ENCODE data around the gene NWD2. TPM values are rescaled to one million over a fixed set of nuclear protein-coding genes. Genes with fewer than 3 reads are reported as not detected.

NWD2 gene
- total RNA-seq, 1 experiment from 2014 or later = not detected

DNA sequence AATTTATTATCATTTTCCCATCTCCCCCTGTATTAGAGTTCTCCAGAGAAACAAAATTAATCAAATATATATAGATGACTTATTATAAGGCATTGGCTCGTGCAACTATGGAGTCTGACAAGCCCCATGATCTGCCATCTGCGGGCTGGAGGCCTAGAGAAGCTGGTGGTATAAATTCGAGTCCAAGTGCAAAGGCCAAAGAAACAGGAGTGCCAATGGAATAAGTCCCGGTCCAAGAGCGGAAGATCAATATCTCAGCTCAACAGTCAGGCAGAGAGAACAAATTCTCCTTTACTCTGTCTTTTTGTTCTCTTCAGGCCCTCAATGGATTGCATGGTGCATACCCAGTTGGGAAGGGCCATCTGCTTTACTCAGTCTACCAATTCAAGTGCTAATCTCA lies 178.8 kb downstream of the NWD2 start:
- BruUV-seq (replicated peaks) = no TSS peak
- intact Hi-C loops (cut with micrococcal nuclease) = no loop called here

More for the DNA sequence above, 178.8 kb downstream of the NWD2 start:
- no peak overlapping the region for H2AFZ ChIP-seq (ENCODE audit: low read depth, low read length, poor library complexity, severe bottlenecking)
- ChIA-PET POLR2A (no interaction called here), RAD21 (ENCODE audit: low non-redundant PET in 1 of 2, low total read pairs in 2 of 2, uncharacterized antibody in 2 of 2, unreplicated experiment in 2 of 2) (no interaction called here), CTCF (no interaction called here)
- no peaks in the 10 kb centered on the region for H3K27me3 ChIP-seq (ENCODE audit: insufficient read depth, low read length)
- no peaks in the 10 kb centered on the region for H3K9me3 ChIP-seq (ENCODE audit: control insufficient read depth in 1 of 2, insufficient read depth in 1 of 2, low read depth in 1 of 2, low read length in 2 of 2)
- H3K36me3 ChIP-seq (ENCODE audit: control insufficient read depth in 1 of 2, insufficient read depth in 2 of 2, low read length in 2 of 2) = no peaks in the 10 kb centered on the region
- no peak overlapping the region for H3K4me3 ChIP-seq (replicated peaks in 1 of 2; ENCODE audit: low read depth in 1 of 2, low read length in 2 of 2)
- ATAC-seq (no peak), DNase-seq (ENCODE audit: low read depth, low spot score) (no peak)
- TF ChIP-seq EZH2 (IDR thresholded peaks at IDR 0.05) (no peak), ZNF274 (IDR thresholded peaks at IDR 0.05; ENCODE audit: low read depth, low read length) (no peak), ELF1 (IDR thresholded peaks at IDR 0.05; ENCODE audit: borderline replicate concordance, low read depth) (no peak), CEBPB (IDR thresholded peaks at IDR 0.05; ENCODE audit: low read depth) (no peak), SP1 (IDR thresholded peaks at IDR 0.05; ENCODE audit: low read depth) (no peak), FOSL1 (IDR thresholded peaks at IDR 0.05; ENCODE audit: low read depth) (no peak), ZFX (IDR thresholded peaks at IDR 0.05) (no peak), TCF7L2 (IDR thresholded peaks at IDR 0.05; ENCODE audit: borderline replicate concordance, extremely low read depth, insufficient read depth, insufficient read length) (no peak), MAX (IDR thresholded peaks at IDR 0.05) (no peak), POLR2AphosphoS5 (IDR thresholded peaks at IDR 0.05; ENCODE audit: low read depth, low read length) (no peak), JUND (IDR thresholded peaks at IDR 0.05) (no peak), REST (IDR thresholded peaks at IDR 0.05; ENCODE audit: low read depth) (no peak), SIN3A (IDR thresholded peaks at IDR 0.05; ENCODE audit: low read depth) (no peak), EGR1 (IDR thresholded peaks at IDR 0.05; ENCODE audit: low read depth) (no peak), SRF (IDR thresholded peaks at IDR 0.05; ENCODE audit: low read depth) (no peak), CBX3 (IDR thresholded peaks at IDR 0.05; ENCODE audit: low read depth) (no peak), POLR2A (IDR thresholded peaks at IDR 0.05; ENCODE audit: borderline replicate concordance, extremely low read depth, insufficient read depth, insufficient read length) (no peak), ZBTB33 (IDR thresholded peaks at IDR 0.05; ENCODE audit: extremely low read depth, insufficient replicate concordance, low read length) (no peak)
- TF ChIP-seq, protein P1, sequence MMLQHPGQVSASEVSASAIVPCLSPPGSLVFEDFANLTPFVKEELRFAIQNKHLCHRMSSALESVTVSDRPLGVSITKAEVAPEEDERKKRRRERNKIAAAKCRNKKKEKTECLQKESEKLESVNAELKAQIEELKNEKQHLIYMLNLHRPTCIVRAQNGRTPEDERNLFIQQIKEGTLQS (IDR thresholded peaks at IDR 0.05) = no peak
- no peaks in the 10 kb centered on the region for H3K9me2 ChIP-seq (ENCODE audit: insufficient read depth)
- H4K20me1 ChIP-seq (ENCODE audit: insufficient read depth) = no peaks in the 10 kb centered on the region
- no peak overlapping the region for H3K27ac ChIP-seq (ENCODE audit: low read depth, low read length)
- H3K4me1 ChIP-seq (ENCODE audit: control insufficient read depth in 1 of 2, insufficient read depth in 2 of 2, low read length in 2 of 2) = no peaks in the 10 kb centered on the region
- no peak overlapping the region for H3K4me2 ChIP-seq (ENCODE audit: low read length)
- H3K79me2 ChIP-seq (ENCODE audit: insufficient read depth, low read length) = no peaks in the 10 kb centered on the region
- no peak overlapping the region for H3K9ac ChIP-seq (ENCODE audit: low read length)

All from HCT116 (cell line).